K562 (cell line): ENCODE measurements around the gene SCO1. TPM values are rescaled to one million over a fixed set of nuclear protein-coding genes. Genes with fewer than 3 reads are reported as not detected.
A peak's percentile ranks its signal among the peaks of the same experiment; 100 is the strongest.

ENCODE experiments used
- ATAC-seq: fragments of 200-7000 bp; cut with Tn5 transposase; 3 replicates; pipeline ENCODE4 v1.9.1; 2020; ENCODE audit warnings: moderate library complexity
- BruUV-seq: library from RNA; stranded (reverse); fragments of 400-500 nt; replicated peaks from 2 replicates; lab custom pipeline; 2021; lab: Mats Ljungman, UMichigan
- CTCF ChIA-PET: fragments of 300-600 bp; formaldehyde crosslinking; extraction: SDS; loops from one replicate; lab custom pipeline; 2021; ENCODE audit warnings: low intra/inter-chr PET ratio; lab: Yijun Ruan, JAX
- POLR2A ChIA-PET: fragments of 300-600, 350-650 bp; sonication (Branson Sonifier 250); formaldehyde crosslinking; extraction: SDS; loops from one replicate; lab custom pipeline; 2021; ENCODE audit warnings: antibody characterized with exemption, inconsistent platforms; lab: Yijun Ruan, JAX
- DNase-seq, 4 experiments: peaks; one replicate each; pipeline versions ENCODE4 v3.0.0 to v3.0.0-alpha.2; 2011 to 2018; ENCODE audit warnings: low spot score in 3 of 4, mixed read lengths in 3 of 4; ENCODE audit errors: extremely low read depth in 1 of 4
- FAIRE-seq: peaks from 2 replicates; lab custom pipeline; 2011; peaks lifted over from hg19 to GRCh38; lab: Jason Lieb, UNC
- H2AFZ ChIP-seq: 2 replicates; pipeline ENCODE4 v1.6.0; 2011; ENCODE audit warnings: low read depth, low read length, control low read depth, inconsistent platforms
- H3K27ac ChIP-seq: fragments of 200-600 bp; 3 replicates; pipeline ENCODE4 v1.8.0; 2011; ENCODE audit warnings: low read depth, mild to moderate bottlenecking, control low read depth, inconsistent platforms, low read length, moderate library complexity, mixed read lengths; ENCODE audit errors: extremely low read depth
- H3K27me3 ChIP-seq, 2 experiments: fragments of 300-600 bp in 1 of 2; 2 replicates in 1 of 2; 3 replicates in 1 of 2; pipeline versions ENCODE4 v1.6.0 to v1.8.0; 2011; ENCODE audit warnings: inconsistent platforms in 2 of 2, low read length in 2 of 2, mild to moderate bottlenecking in 1 of 2, mixed read lengths in 1 of 2, moderate library complexity in 1 of 2; ENCODE audit not compliant: control insufficient read depth in 2 of 2, insufficient read depth in 2 of 2
- H3K36me3 ChIP-seq: fragments of 300-600 bp; 3 replicates; pipeline ENCODE4 v1.8.0; 2011; ENCODE audit warnings: mild to moderate bottlenecking, low read length, inconsistent platforms; ENCODE audit not compliant: control insufficient read depth, insufficient read depth
- H3K4me1 ChIP-seq, 2 experiments: fragments of 200-600 bp in 1 of 2; replicated peaks in 1 of 2; 2 replicates in 1 of 2; 3 replicates in 1 of 2; pipeline versions ENCODE4 v1.5.1 to v1.8.0; 2011; ENCODE audit warnings: inconsistent platforms in 2 of 2, low read length in 2 of 2, mild to moderate bottlenecking in 1 of 2, mixed read lengths in 1 of 2, moderate library complexity in 1 of 2; ENCODE audit not compliant: control insufficient read depth in 2 of 2, insufficient read depth in 2 of 2
- H3K4me2 ChIP-seq: 2 replicates; pipeline ENCODE4 v1.6.1; 2011; ENCODE audit warnings: low read length, control low read depth, inconsistent platforms, mixed read lengths; ENCODE audit not compliant: insufficient read depth
- H3K4me3 ChIP-seq: fragments of 200-600 bp; sonication (generic), shearing (Covaris generic); 2 replicates; pipeline ENCODE4 v1.5.1; 2016; ENCODE audit warnings: control low read depth, inconsistent platforms
- H3K79me2 ChIP-seq: fragments of 200-600 bp; 3 replicates; pipeline ENCODE4 v1.8.0; 2011; ENCODE audit warnings: low read length, inconsistent platforms; ENCODE audit not compliant: control insufficient read depth, insufficient read depth
- H3K9ac ChIP-seq, 2 experiments: 2 replicates each; pipeline versions ENCODE4 v1.6.0 to v1.6.1; 2011; ENCODE audit warnings: low read depth in 2 of 2, low read length in 2 of 2, control low read depth in 1 of 2, inconsistent platforms in 1 of 2, mild to moderate bottlenecking in 1 of 2, mixed read lengths in 1 of 2; ENCODE audit not compliant: insufficient read depth in 1 of 2
- H3K9me1 ChIP-seq: one replicate; pipeline ENCODE4 v1.6.0; 2011; ENCODE audit warnings: inconsistent platforms, mild to moderate bottlenecking, low read length, moderate library complexity; ENCODE audit not compliant: control insufficient read depth, insufficient read depth
- H3K9me3 ChIP-seq: replicated peaks from 2 replicates; pipeline ENCODE4 v1.5.1; 2011; ENCODE audit warnings: low read depth, low read length, inconsistent platforms; ENCODE audit not compliant: control insufficient read depth, insufficient read depth
- H4K20me1 ChIP-seq: replicated peaks from 2 replicates; pipeline ENCODE4 v1.6.1; 2011; ENCODE audit warnings: low read length, inconsistent platforms, mixed read lengths; ENCODE audit not compliant: control insufficient read depth, insufficient read depth
- C11orf30 ChIP-seq: fragments of 450-650 bp; IDR thresholded peaks from 2 replicates; pipeline ENCODE4 v1.6.1; 2016; ENCODE audit warnings: low read depth, mild to moderate bottlenecking
- CREBBP ChIP-seq: IDR thresholded peaks from one replicate; pipeline ENCODE4 v1.6.1; 2012; ENCODE audit warnings: low read depth, mild to moderate bottlenecking, control low read depth, inconsistent platforms, low read length
- EZH2 ChIP-seq: IDR thresholded peaks from 2 replicates; pipeline ENCODE4 v1.6.1; 2012; ENCODE audit warnings: low read depth, mild to moderate bottlenecking, inconsistent platforms, low read length, borderline replicate concordance
- GABPB1 ChIP-seq: sonication (generic); formaldehyde crosslinking; IDR thresholded peaks from 2 replicates; pipeline ENCODE4 v1.8.0; 2022; ENCODE audit warnings: mild to moderate bottlenecking, missing genetic modification reagents
- HMGN3 ChIP-seq: IDR thresholded peaks from 2 replicates; pipeline ENCODE4 v1.6.1; 2011; ENCODE audit warnings: borderline replicate concordance, low read depth, mild to moderate bottlenecking, mixed read lengths, low read length; ENCODE audit not compliant: insufficient read length; ENCODE audit errors: extremely low read depth
- KLF6 ChIP-seq: fragments of 250-450 bp; sonication (Bioruptor Pico); IDR thresholded peaks from 2 replicates; pipeline ENCODE4 v1.4.0; 2020; ENCODE audit warnings: mild to moderate bottlenecking, moderate library complexity, borderline replicate concordance
- MAFF ChIP-seq: IDR thresholded peaks from 2 replicates; pipeline ENCODE4 v1.6.1; 2012; ENCODE audit warnings: low read length, improper control_type of control experiment
- MAFG ChIP-seq: fragments of 450-650 bp; conservative IDR thresholded peaks from 2 replicates; pipeline ENCODE4 v1.6.1; 2016; ENCODE audit warnings: missing genetic modification characterization, missing compliant biosample characterization
- MAFK ChIP-seq: IDR thresholded peaks from 2 replicates; pipeline ENCODE4 v1.6.1; 2011; ENCODE audit warnings: low read length, improper control_type of control experiment
- MAZ ChIP-seq, 2 experiments: fragments of 450-650 bp in 1 of 2; sonication (generic) in 1 of 2; formaldehyde crosslinking; IDR thresholded peaks in 1 of 2; conservative IDR thresholded peaks in 1 of 2; 2 replicates each; pipeline versions ENCODE4 v1.4.0 to v1.5.0; 2020; ENCODE audit warnings: mild to moderate bottlenecking in 1 of 2, missing genetic modification reagents in 1 of 2
- MCM2 ChIP-seq: fragments of 450-650 bp; IDR thresholded peaks from 2 replicates; pipeline ENCODE4 v1.6.1; 2017; ENCODE audit warnings: low read depth, mild to moderate bottlenecking
- NFXL1 ChIP-seq: fragments of 450-650 bp; formaldehyde crosslinking; IDR thresholded peaks from 2 replicates; pipeline ENCODE4 v1.4.0; 2021; ENCODE audit warnings: mild to moderate bottlenecking
- PHB ChIP-seq: fragments of 250-450 bp; sonication (Bioruptor Pico); IDR thresholded peaks from 2 replicates; pipeline ENCODE4 v1.5.0; 2021
- PHTF2 ChIP-seq: fragments of 250-450 bp; sonication (Bioruptor Pico); IDR thresholded peaks from 2 replicates; pipeline ENCODE4 v1.5.0; 2021; ENCODE audit warnings: mild to moderate bottlenecking
- POLR2A ChIP-seq: fragments of 450-650 bp; conservative IDR thresholded peaks from 2 replicates; pipeline ENCODE4 v1.6.1; 2016
- SMARCB1 ChIP-seq: IDR thresholded peaks from 2 replicates; pipeline ENCODE4 v1.6.1; 2011; ENCODE audit warnings: improper control_type of control experiment, low read depth; ENCODE audit not compliant: insufficient read length
- TEAD4 ChIP-seq, 2 experiments: sonication (generic) in 1 of 2; formaldehyde crosslinking in 1 of 2; IDR thresholded peaks; 2 replicates each; pipeline versions ENCODE4 v1.6.1 to v1.8.0; 2012 to 2022; ENCODE audit warnings: borderline replicate concordance in 1 of 2, inconsistent platforms in 1 of 2, low read length in 1 of 2, mild to moderate bottlenecking in 1 of 2, missing genetic modification reagents in 1 of 2
- ZFP91 ChIP-seq: sonication (generic); formaldehyde crosslinking; IDR thresholded peaks from 2 replicates; pipeline ENCODE4 v1.8.0; 2022; ENCODE audit warnings: mild to moderate bottlenecking, missing genetic modification reagents
- ZNF316 ChIP-seq: fragments of 450-650 bp; IDR thresholded peaks from 2 replicates; pipeline ENCODE4 v1.6.1; 2016
- ZNF408 ChIP-seq: fragments of 250-450 bp; sonication (Bioruptor Pico); IDR thresholded peaks from 2 replicates; pipeline ENCODE4 v1.4.0; 2020; ENCODE audit warnings: low read depth, mild to moderate bottlenecking, moderate library complexity
- ZNF77 ChIP-seq: fragments of 250-450 bp; sonication (Bioruptor Pico); IDR thresholded peaks from 2 replicates; pipeline ENCODE4 v1.5.0; 2020
- WGBS: fragments of 100-300 bp; shearing (Covaris generic); methylation state at CpG from one replicate; pipeline ENCODE4 v1.1.6; 2016; ENCODE audit warnings: low coverage, mixed read lengths; ENCODE audit not compliant: insufficient coverage; ENCODE audit errors: missing lambda C conversion rate; 5-methylcytosine and 5-hydroxymethylcytosine counted together
- in situ Hi-C: fragments of 300-500 bp; cut with MboI; formaldehyde crosslinking; loops from 4 replicates; pipeline ENCODE4 v1.15.0; 2018; ENCODE audit warnings: inconsistent platforms, mixed read lengths
- intact Hi-C: fragments of 100-400 bp; cut with micrococcal nuclease; formaldehyde crosslinking; loops from 2 replicates; pipeline ENCODE4 v1.14.2; 2022
- polyA plus RNA-seq, 8 experiments: library from polyadenylated mRNA; depleted of rRNA in 4 of 8; stranded (reverse) in 5 of 8; unstranded in 3 of 8; fragments of >200 nt; fragmentation: Nextera tagmentation in 2 of 8; fragmentation: Illumina TruSeq in 1 of 8; extraction: Ambion mirVana in 2 of 8; extraction: Trizol in 1 of 8; gene quantifications; 2 replicates each; pipeline versions ENCODE4 v1.2.1 to v1.2.3, GENCODE V29; 2011 to 2014; ENCODE audit warnings: inconsistent platforms in 1 of 8, missing spikeins in 1 of 8
- total RNA-seq, 7 experiments: library from RNA; depleted of rRNA in 6 of 7; stranded (reverse); fragments of >200 nt in 6 of 7; fragmentation: Illumina TruSeq in 2 of 7; extraction: Trizol in 2 of 7; gene quantifications; 2 replicates each; pipeline versions ENCODE4 v1.2.1 to v1.2.3, GENCODE V29; 2011 to 2021; ENCODE audit warnings: low replicate concordance in 1 of 7

Gene SCO1
- total and polyA plus RNA-seq, 9 of the 15 experiments (the other 6 are each of a cell fraction or from before 2014, with no cell fraction given), result 7.1 to 40.9 (median 22.1) TPM

- Histone ChIP-seq H3K4me3 (no peak overlapping the region), H3K4me2 (no peak overlapping the region), H2AFZ (no peak overlapping the region), H3K4me1 (no peaks in the 10 kb centered on the region), H3K9ac (no peak overlapping the region), H3K27ac (no peak overlapping the region), H4K20me1 (no peaks in the 10 kb centered on the region), H3K79me2 (peaks cover 41% of the 10 kb centered on the region), H3K27me3 (no peaks in the 10 kb centered on the region), H3K9me1 (no peaks in the 10 kb centered on the region), H3K36me3 (peaks cover 93% of the 10 kb centered on the region), H3K9me3 (no peaks in the 10 kb centered on the region; the same call in none of the 2 replicates)
- 87% methylated on average over 2 of the region's 2 CpGs for WGBS
- in situ Hi-C loops (no loop called here), intact Hi-C loops (no loop called here)
- DNase-seq, result no peak
- POLR2A ChIA-PET, result no interaction called here
- CTCF ChIA-PET, result no interaction called here
- ATAC-seq, result no peak
- no TSS peak for BruUV-seq
- FAIRE-seq, result no peak
- TF ChIP-seq NFXL1 (CRISPR knock-in tag) (no peak), ZNF77 (CRISPR knock-in tag) (no peak), TEAD4 (IDR thresholded peaks at IDR 0.05; ENCODE audit: low read length) (no peak), TEAD4 (CRISPR knock-in tag; IDR thresholded peaks at IDR 0.05; ENCODE audit: borderline replicate concordance) (no peak), MAFG (tag) (peak; percentile 45; the same call in 1 of the 2 replicates), CREBBP (no peak), GABPB1 (no peak), SMARCB1 (no peak), MCM2 (no peak), MAFF (peak; percentile 66; the same call in 1 of the 2 replicates), HMGN3 (no peak), ZNF316 (peak; percentile 79), C11orf30 (peak; percentile 68; the same call in 1 of the 2 replicates), PHB (no peak), MAZ (CRISPR knock-in tag; conservative IDR thresholded peaks at IDR 0.05 in 1 of 2, IDR thresholded peaks at IDR 0.05 in 1 of 2) (no peak), ZFP91 (CRISPR knock-in tag) (no peak), MAFK (peak; percentile 57), PHTF2 (no peak), EZH2 (no peak), ZNF408 (no peak), POLR2A (no peak), KLF6 (CRISPR knock-in tag) (no peak)
Measured at GRCh38 chr17:10687499-10687898, 9.8 kb downstream of the SCO1 start.
